Left renal cortex interstitium (tissue), 4 donors: Measurements from ENCODE around the gene SERP2. TPM values are rescaled to one million over a fixed set of nuclear protein-coding genes. Genes with fewer than 3 reads are reported as not detected.

Experiments
- DNase-seq, 4 donors: peaks; one replicate each; pipeline ENCODE4 v3.0.0-alpha.2; 2013; ENCODE audit warnings: low read depth in 4 of 4, low spot score in 2 of 4, missing footprints in 1 of 4
- polyA plus RNA-seq, 4 donors: library from polyadenylated mRNA; unstranded; fragments of 120-200 nt; gene quantifications; one replicate each; pipeline ENCODE4 v1.2.1, GENCODE V29; 2013; ENCODE audit not compliant: insufficient read length in 4 of 4

Gene SERP2
- polyA plus RNA-seq, 4 donors, result 9.6 to 13.3 (median 11.6) TPM

GRCh38 chr13:44385847-44386246 lies 12.2 kb downstream of the SERP2 start:
- no peak for DNase-seq

GRCh38 chr13:44386913-44387556 lies 13.4 kb downstream of the SERP2 start:
- no peak for DNase-seq

- DNase-seq, result no peak
Measured at GRCh38 chr13:44388427-44389059, 14.9 kb downstream of the SERP2 start.

GRCh38 chr13:44389060-44389666 lies 15.5 kb downstream of the SERP2 start:
- DNase-seq, result no peak

GRCh38 chr13:44389876-44390275 lies 16.3 kb downstream of the SERP2 start:
- no peak for DNase-seq

- DNase-seq, result no peak
Measured at GRCh38 chr13:44393391-44393790, 19.8 kb downstream of the SERP2 start.

- DNase-seq, result no peak
Measured at GRCh38 chr13:44394658-44395057, 21.0 kb downstream of the SERP2 start.

GRCh38 chr13:44395976-44396694 lies 22.5 kb downstream of the SERP2 start:
- DNase-seq, result no peak

- no peak for DNase-seq
Measured at GRCh38 chr13:44396701-44397580, 23.3 kb downstream of the SERP2 start.

- no peak for DNase-seq
Measured at GRCh38 chr13:44397766-44398223, 24.2 kb downstream of the SERP2 start.

GRCh38 chr13:44398606-44399005 lies 25.0 kb downstream of the SERP2 start:
- DNase-seq, result no peak

- DNase-seq, result no peak
Measured at GRCh38 chr13:44399074-44399473, 25.4 kb downstream of the SERP2 start.

- DNase-seq, result no peak
Measured at GRCh38 chr13:44400736-44401135, 27.1 kb downstream of the SERP2 start.

GRCh38 chr13:44401577-44401976 lies 28.0 kb downstream of the SERP2 start:
- DNase-seq, result no peak

- no peak for DNase-seq
Measured at GRCh38 chr13:44402899-44403445, 29.3 kb downstream of the SERP2 start.

GRCh38 chr13:44403461-44404056 lies 29.9 kb downstream of the SERP2 start:
- DNase-seq, result no peak

- DNase-seq, result no peak
Measured at GRCh38 chr13:44404261-44405132, 30.9 kb downstream of the SERP2 start.

- DNase-seq, result no peak
Measured at GRCh38 chr13:44406617-44407016, 33.0 kb downstream of the SERP2 start.

- DNase-seq, result no peak
Measured at GRCh38 chr13:44407379-44407778, 33.8 kb downstream of the SERP2 start.
